SU-DHL-6 (cell line): ENCODE results near the gene G2E3.

Experiments
- CTCF ChIP-seq: fragments of 200-600 bp; sonication (generic); IDR thresholded peaks from one replicate; pipeline ENCODE4 v1.5.1; 2017; ENCODE audit warnings: antibody characterized with exemption, mild to moderate bottlenecking, low read length, moderate library complexity; ENCODE audit not compliant: insufficient read depth, poor library complexity, severe bottlenecking
- EZH2phosphoT487 ChIP-seq: fragments of 200-600 bp; sonication (generic), shearing (Covaris generic); conservative IDR thresholded peaks from 2 replicates; pipeline ENCODE4 v1.6.1; 2018; ENCODE audit warnings: mild to moderate bottlenecking, antibody characterized with exemption, low read length, moderate library complexity, mixed read lengths

GRCh38 chr14:30638926-30639325, 80.0 kb downstream of the G2E3 start:
- no peak for TF ChIP-seq CTCF
- TF ChIP-seq EZH2phosphoT487: no peak
